NB4 (cell line): ENCODE data around the gene AP1G2.

Source experiments
- MYC ChIP-seq: IDR thresholded peaks from 2 replicates; pipeline ENCODE4 v1.6.1; 2011; ENCODE audit warnings: low read depth, low read length
- POLR2A ChIP-seq: IDR thresholded peaks from 2 replicates; pipeline ENCODE4 v1.6.1; 2011; ENCODE audit warnings: mild to moderate bottlenecking; ENCODE audit not compliant: insufficient read length; ENCODE audit errors: extremely low read depth
- TF ChIP-seq, protein P1 (sequence below): IDR thresholded peaks from one replicate; pipeline ENCODE4 v1.5.1; 2012; ENCODE audit warnings: low read depth, low read length
- TF ChIP-seq, protein P2 (sequence below): IDR thresholded peaks from 2 replicates; pipeline ENCODE4 v1.6.1; 2011; ENCODE audit warnings: low read depth, low read length

DNA sequence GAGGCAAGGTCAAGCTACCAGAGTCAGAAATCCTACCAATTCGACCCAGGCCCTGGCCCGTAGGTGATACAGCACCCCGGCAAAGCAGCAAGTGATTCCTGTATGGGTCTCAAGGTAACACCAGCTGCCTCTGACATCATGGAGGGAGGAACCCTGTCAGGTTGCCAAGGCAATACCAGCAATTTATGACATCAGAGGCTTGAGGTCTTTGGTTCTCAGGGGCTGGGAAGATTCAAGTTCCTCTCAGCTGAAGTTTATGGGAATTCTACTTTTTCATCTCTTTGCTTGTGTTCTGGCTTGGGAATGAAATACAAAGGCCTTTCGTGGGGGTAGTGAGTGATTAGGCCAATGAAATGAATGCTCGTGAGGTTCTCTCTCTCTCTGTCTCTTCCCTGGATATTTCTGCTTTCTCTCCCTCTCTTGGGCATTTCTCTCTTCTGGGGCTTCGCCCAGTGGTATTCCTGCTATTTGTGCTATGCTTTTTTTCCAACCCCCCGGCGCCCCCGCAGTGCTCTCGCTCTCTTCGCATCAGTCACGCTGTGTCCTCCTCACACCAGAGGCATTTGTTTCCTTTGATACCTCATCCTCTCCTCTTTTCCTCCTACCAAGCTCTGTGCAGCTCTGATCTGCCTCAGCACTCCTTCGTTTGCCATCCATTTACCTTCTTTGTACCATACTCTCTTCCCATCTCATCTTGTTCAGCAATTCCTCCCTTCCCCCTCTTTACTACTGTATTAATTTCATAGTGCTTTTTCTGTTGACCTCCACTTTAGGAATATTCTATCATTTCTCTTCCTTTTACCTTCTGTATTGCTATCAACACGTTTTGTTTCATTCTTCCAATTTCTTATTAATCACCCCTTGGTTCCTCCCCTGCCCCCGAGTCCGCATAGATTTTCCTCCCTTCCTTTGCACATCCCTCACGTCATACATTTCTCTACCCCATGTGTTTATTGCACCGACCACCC, 19.0 kb downstream of the AP1G2 start:
- TF ChIP-seq POLR2A (no peak), MYC (no peak)
- TF ChIP-seq, protein P1, sequence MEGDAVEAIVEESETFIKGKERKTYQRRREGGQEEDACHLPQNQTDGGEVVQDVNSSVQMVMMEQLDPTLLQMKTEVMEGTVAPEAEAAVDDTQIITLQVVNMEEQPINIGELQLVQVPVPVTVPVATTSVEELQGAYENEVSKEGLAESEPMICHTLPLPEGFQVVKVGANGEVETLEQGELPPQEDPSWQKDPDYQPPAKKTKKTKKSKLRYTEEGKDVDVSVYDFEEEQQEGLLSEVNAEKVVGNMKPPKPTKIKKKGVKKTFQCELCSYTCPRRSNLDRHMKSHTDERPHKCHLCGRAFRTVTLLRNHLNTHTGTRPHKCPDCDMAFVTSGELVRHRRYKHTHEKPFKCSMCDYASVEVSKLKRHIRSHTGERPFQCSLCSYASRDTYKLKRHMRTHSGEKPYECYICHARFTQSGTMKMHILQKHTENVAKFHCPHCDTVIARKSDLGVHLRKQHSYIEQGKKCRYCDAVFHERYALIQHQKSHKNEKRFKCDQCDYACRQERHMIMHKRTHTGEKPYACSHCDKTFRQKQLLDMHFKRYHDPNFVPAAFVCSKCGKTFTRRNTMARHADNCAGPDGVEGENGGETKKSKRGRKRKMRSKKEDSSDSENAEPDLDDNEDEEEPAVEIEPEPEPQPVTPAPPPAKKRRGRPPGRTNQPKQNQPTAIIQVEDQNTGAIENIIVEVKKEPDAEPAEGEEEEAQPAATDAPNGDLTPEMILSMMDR, result no peak
- TF ChIP-seq, protein P2, sequence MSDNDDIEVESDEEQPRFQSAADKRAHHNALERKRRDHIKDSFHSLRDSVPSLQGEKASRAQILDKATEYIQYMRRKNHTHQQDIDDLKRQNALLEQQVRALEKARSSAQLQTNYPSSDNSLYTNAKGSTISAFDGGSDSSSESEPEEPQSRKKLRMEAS, result no peak
